Upper lobe of right lung (tissue), 1 donor: ENCODE measurements around the gene CRYBA1. TPM values are rescaled to one million over a fixed set of nuclear protein-coding genes. Genes with fewer than 3 reads are reported as not detected.
"Not testable (repeated sequence)": the region's sequence is repeated elsewhere in the genome, so short reads cannot be mapped to it uniquely, and the experiment has no call there.

Source experiments
- ATAC-seq: fragments of 200-7000 bp; cut with Tn5 transposase; one replicate; pipeline ENCODE4 v1.9.1; 2020; ENCODE audit warnings: mild to moderate bottlenecking, moderate library complexity
- DNase-seq: peaks from one replicate; pipeline ENCODE4 v3.0.0-alpha.2; 2020
- H3K27ac ChIP-seq: fragments of 200-600 bp; one replicate; pipeline ENCODE4 v1.8.0; 2022
- H3K27me3 ChIP-seq: fragments of 200-600 bp; one replicate; pipeline ENCODE4 v1.8.0; 2022; ENCODE audit warnings: mild to moderate bottlenecking
- H3K36me3 ChIP-seq: fragments of 200-600 bp; one replicate; pipeline ENCODE4 v1.8.0; 2022
- H3K4me1 ChIP-seq: fragments of 200-600 bp; one replicate; pipeline ENCODE4 v1.8.0; 2022
- H3K4me3 ChIP-seq: fragments of 200-600 bp; one replicate; pipeline ENCODE4 v1.8.0; 2022; ENCODE audit warnings: mild to moderate bottlenecking
- H3K9me3 ChIP-seq: fragments of 200-600 bp; one replicate; pipeline ENCODE4 v1.8.0; 2022
- CTCF ChIP-seq: fragments of 200-600 bp; IDR thresholded peaks from one replicate; pipeline ENCODE4 v1.8.0; 2022; ENCODE audit warnings: antibody characterized with exemption
- intact Hi-C: fragments of 100-400 bp; cut with DNase I; formaldehyde crosslinking; loops from one replicate; pipeline ENCODE4 v1.11.0; 2022
- total RNA-seq: library from RNA; stranded (reverse); fragmentation: NEBNext Ultra II Directional; extraction: Animal tissue kit (Norgen Biotek cat#: 25700); gene quantifications from one replicate; pipeline ENCODE4 v1.2.1, GENCODE V29; 2021
- donor health status: DM: no; HTN: yes; CAD: no; lungs with severe emphysema.

CRYBA1 gene
- total RNA-seq, 1 donor from 2014 or later, result not detected

GRCh38 chr17:29233301-29233700 is 13.4 kb upstream of the CRYBA1 start:
- no peak for DNase-seq
- ATAC-seq, result no peak
- TF ChIP-seq CTCF, result no peak
- Histone ChIP-seq H3K36me3 (no peaks in the 10 kb centered on the region), H3K9me3 (no peaks in the 10 kb centered on the region), H3K4me1 (peaks cover 4% of the 10 kb centered on the region), H3K27me3 (no peaks in the 10 kb centered on the region), H3K4me3 (no peak overlapping the region), H3K27ac (no peak overlapping the region)
- intact Hi-C loops, result no loop called here

GRCh38 chr17:29234972-29235371 is 11.7 kb upstream of the CRYBA1 start:
- H3K9me3 ChIP-seq, H3K36me3 ChIP-seq, H3K4me3 ChIP-seq, H3K4me1 ChIP-seq, H3K27ac ChIP-seq, intact Hi-C loops, H3K27me3 ChIP-seq, DNase-seq, ATAC-seq: not testable (repeated sequence)

- TF ChIP-seq CTCF, result no peak
- intact Hi-C loops, result no loop called here
- no peak for DNase-seq
Measured at GRCh38 chr17:29235904-29236303, 10.8 kb upstream of the CRYBA1 start.

GRCh38 chr17:29237476-29238132 is 9.1 kb upstream of the CRYBA1 start:
- no peak for TF ChIP-seq CTCF
- Histone ChIP-seq H3K27ac (no peak overlapping the region), H3K9me3 (no peaks in the 10 kb centered on the region), H3K36me3 (no peaks in the 10 kb centered on the region), H3K4me1 (peaks cover 8% of the 10 kb centered on the region), H3K4me3 (no peak overlapping the region), H3K27me3 (no peaks in the 10 kb centered on the region)
- ATAC-seq, result no peak
- intact Hi-C loops, result no loop called here
- no peak for DNase-seq

More at GRCh38 chr17:29235904-29236303, 10.8 kb upstream of the CRYBA1 start:
- H3K4me3 ChIP-seq, result no peak overlapping the region
- H3K27ac ChIP-seq, result no peak overlapping the region
- H3K9me3 ChIP-seq, result no peaks in the 10 kb centered on the region
- H3K4me1 ChIP-seq, result peaks cover 4% of the 10 kb centered on the region
- no peaks in the 10 kb centered on the region for H3K36me3 ChIP-seq
- no peak for ATAC-seq
- no peaks in the 10 kb centered on the region for H3K27me3 ChIP-seq

GRCh38 chr17:29238133-29238850 is 8.4 kb upstream of the CRYBA1 start:
- TF ChIP-seq CTCF, result no peak
- H3K4me3 ChIP-seq, result no peak overlapping the region
- DNase-seq (no peak), ATAC-seq (no peak)
- peaks cover 8% of the 10 kb centered on the region for H3K4me1 ChIP-seq
- H3K27ac ChIP-seq, result no peak overlapping the region
- no peaks in the 10 kb centered on the region for H3K9me3 ChIP-seq
- intact Hi-C loops, result no loop called here
- H3K36me3 ChIP-seq, result no peaks in the 10 kb centered on the region
- no peaks in the 10 kb centered on the region for H3K27me3 ChIP-seq

GRCh38 chr17:29240477-29240876 is 6.2 kb upstream of the CRYBA1 start:
- H3K4me3 ChIP-seq, result no peak overlapping the region
- H3K27ac ChIP-seq, result no peak overlapping the region
- no peak for TF ChIP-seq CTCF
- intact Hi-C loops, result no loop called here
- ATAC-seq (no peak), DNase-seq (no peak)
- no peaks in the 10 kb centered on the region for H3K27me3 ChIP-seq
- H3K4me1 ChIP-seq, result peaks cover 8% of the 10 kb centered on the region
- no peaks in the 10 kb centered on the region for H3K36me3 ChIP-seq
- H3K9me3 ChIP-seq, result no peaks in the 10 kb centered on the region
